Spinal cord (tissue), 10 donors: ENCODE data around the gene MOB1A. TPM values are rescaled to one million over a fixed set of nuclear protein-coding genes. Genes with fewer than 3 reads are reported as not detected.
"Not testable (repeated sequence)": the region's sequence is repeated elsewhere in the genome, so short reads cannot be mapped to it uniquely, and the experiment has no call there.

ENCODE experiments used
- DNase-seq, 6 donors: peaks; one replicate each; pipeline versions ENCODE4 v3.0.0 to v3.0.0-alpha.2; 2013 to 2015; ENCODE audit warnings: low spot score in 6 of 6, low read depth in 4 of 6
- H3K27ac ChIP-seq: one replicate; pipeline ENCODE4 v1.5.1; 2013; ENCODE audit warnings: low read depth, low read length, control low read depth
- H3K27me3 ChIP-seq: one replicate; pipeline ENCODE4 v1.6.1; 2013; ENCODE audit warnings: low read length; ENCODE audit not compliant: control insufficient read depth, insufficient read depth
- H3K36me3 ChIP-seq: one replicate; pipeline ENCODE4 v1.6.1; 2013; ENCODE audit warnings: low read length; ENCODE audit not compliant: control insufficient read depth, insufficient read depth
- H3K4me1 ChIP-seq: one replicate; pipeline ENCODE4 v1.6.1; 2013; ENCODE audit warnings: low read length; ENCODE audit not compliant: control insufficient read depth, insufficient read depth
- H3K4me3 ChIP-seq: one replicate; pipeline ENCODE4 v1.5.1; 2013; ENCODE audit warnings: low read depth, low read length, control low read depth
- H3K9me3 ChIP-seq: one replicate; pipeline ENCODE4 v1.6.1; 2013; ENCODE audit warnings: low read length; ENCODE audit not compliant: control insufficient read depth, insufficient read depth
- WGBS: methylation state at CpG from one replicate; pipeline ENCODE4 v1.1.5; 2013; ENCODE audit warnings: missing lambda C conversion rate; ENCODE audit not compliant: insufficient coverage; 5-methylcytosine and 5-hydroxymethylcytosine counted together
- polyA plus RNA-seq, 2 donors: library from polyadenylated mRNA; unstranded; fragments of 120-200 nt; gene quantifications; one replicate each; pipeline ENCODE4 v1.2.1, GENCODE V29; 2013; ENCODE audit not compliant: insufficient read length in 2 of 2
- total RNA-seq, 2 donors: library from RNA; depleted of rRNA in 1 of 2; stranded (reverse); fragments of 120-200 nt in 1 of 2; fragments of >200 nt in 1 of 2; gene quantifications; one replicate each; pipeline versions ENCODE4 v1.2.3 to v1.2.4, GENCODE V29; 2013 to 2014
- donor health status: healthy.

The MOB1A gene
- total and polyA plus RNA-seq, 4 donors: 34.5 to 73.4 (median 53.2) TPM

GRCh38 chr2:74138600-74139323 is 39.9 kb downstream of the MOB1A start:
- H3K36me3 ChIP-seq: peaks cover 54% of the 10 kb centered on the region
- DNase-seq: no peak
- H3K4me1 ChIP-seq: no peaks in the 10 kb centered on the region
- no peak overlapping the region for H3K4me3 ChIP-seq
- 76% methylated on average over 13 of the region's 19 CpGs for WGBS
- no peak overlapping the region for H3K27ac ChIP-seq
- H3K27me3 ChIP-seq: no peaks in the 10 kb centered on the region
- no peaks in the 10 kb centered on the region for H3K9me3 ChIP-seq

- no peak overlapping the region for H3K4me3 ChIP-seq
- H3K4me1 ChIP-seq: no peaks in the 10 kb centered on the region
- WGBS: 94% methylated on average over 9 of the region's 11 CpGs
- no peak for DNase-seq
- no peak overlapping the region for H3K27ac ChIP-seq
- no peaks in the 10 kb centered on the region for H3K9me3 ChIP-seq
- H3K27me3 ChIP-seq: no peaks in the 10 kb centered on the region
- H3K36me3 ChIP-seq: peaks cover 55% of the 10 kb centered on the region
Measured at GRCh38 chr2:74137651-74138599, 40.8 kb downstream of the MOB1A start.

- H3K4me1 ChIP-seq: no peaks in the 10 kb centered on the region
- DNase-seq: no peak
- H3K4me3 ChIP-seq: no peak overlapping the region
- no peak overlapping the region for H3K27ac ChIP-seq
- no peaks in the 10 kb centered on the region for H3K9me3 ChIP-seq
- peaks cover 10% of the 10 kb centered on the region for H3K27me3 ChIP-seq
- peaks cover 24% of the 10 kb centered on the region for H3K36me3 ChIP-seq
- 76% methylated on average over 5 of the region's 5 CpGs for WGBS
Measured at GRCh38 chr2:74131901-74132300, 46.8 kb downstream of the MOB1A start.

GRCh38 chr2:74130211-74130995 is 48.3 kb downstream of the MOB1A start:
- no peaks in the 10 kb centered on the region for H3K4me1 ChIP-seq
- peaks cover 10% of the 10 kb centered on the region for H3K27me3 ChIP-seq
- no peaks in the 10 kb centered on the region for H3K9me3 ChIP-seq
- no peak overlapping the region for H3K4me3 ChIP-seq
- H3K36me3 ChIP-seq: peaks cover 21% of the 10 kb centered on the region
- no peak overlapping the region for H3K27ac ChIP-seq
- no peak for DNase-seq
- 45% methylated on average over 41 of the region's 41 CpGs for WGBS

- H3K4me1 ChIP-seq: no peaks in the 10 kb centered on the region
- no CpG with 5 or more reads among the region's 3 CpGs for WGBS
- no peak overlapping the region for H3K27ac ChIP-seq
- peaks cover 10% of the 10 kb centered on the region for H3K27me3 ChIP-seq
- peaks cover 2% of the 10 kb centered on the region for H3K9me3 ChIP-seq
- H3K4me3 ChIP-seq: no peak overlapping the region
- H3K36me3 ChIP-seq: peaks cover 9% of the 10 kb centered on the region
- no peak for DNase-seq
Measured at GRCh38 chr2:74128206-74128605, 50.5 kb downstream of the MOB1A start.

- H3K4me1 ChIP-seq, H3K4me3 ChIP-seq: not testable (repeated sequence)
- 100% methylated on average over 12 of the region's 29 CpGs for WGBS
Measured at GRCh38 chr2:74123955-74124354, 54.7 kb downstream of the MOB1A start.

GRCh38 chr2:74121846-74122245 is 56.8 kb downstream of the MOB1A start:
- H3K4me3 ChIP-seq, H3K4me1 ChIP-seq, H3K27ac ChIP-seq, H3K9me3 ChIP-seq, H3K27me3 ChIP-seq, H3K36me3 ChIP-seq, DNase-seq: not testable (repeated sequence)
- no CpG with 5 or more reads among the region's 1 CpG for WGBS

More at GRCh38 chr2:74123955-74124354, 54.7 kb downstream of the MOB1A start:
- not testable (repeated sequence) for H3K36me3 ChIP-seq, H3K27ac ChIP-seq, H3K27me3 ChIP-seq, DNase-seq, H3K9me3 ChIP-seq

- peak; percentile 45 to 95 (median 73) for DNase-seq
- Histone ChIP-seq H3K27me3 (no peaks in the 10 kb centered on the region), H3K4me3 (peak overlapping the region; percentile 83), H3K27ac (peak overlapping the region; percentile 79), H3K4me1 (peaks cover 5% of the 10 kb centered on the region), H3K36me3 (no peaks in the 10 kb centered on the region), H3K9me3 (peaks cover 4% of the 10 kb centered on the region)
- WGBS: 1% methylated on average over 56 of the region's 59 CpGs
Measured at GRCh38 chr2:74119912-74120825, 58.5 kb downstream of the MOB1A start.
